Coronary artery (tissue), 2 donors: ENCODE data around the gene SMIM33.
"Not testable (repeated sequence)": the region's sequence is repeated elsewhere in the genome, so short reads cannot be mapped to it uniquely, and the experiment has no call there.

Experiments
- DNase-seq: peaks from one replicate; pipeline ENCODE4 v3.0.0-alpha.2; 2017; ENCODE audit warnings: low spot score
- H3K27ac ChIP-seq, 2 donors: fragments of 200-600 bp; sonication (generic); one replicate each; pipeline ENCODE4 v1.5.1; 2016 to 2019
- H3K4me3 ChIP-seq: fragments of 200-600 bp; sonication (generic); 2 replicates; pipeline ENCODE4 v1.5.1; 2016; ENCODE audit warnings: mild to moderate bottlenecking, moderate library complexity
- TF ChIP-seq, protein P1 (sequence below): fragments of 200-600 bp; sonication (generic); IDR thresholded peaks from one replicate; pipeline ENCODE4 v1.5.1; 2019; ENCODE audit warnings: antibody characterized with exemption

The SMIM33 gene

DNA sequence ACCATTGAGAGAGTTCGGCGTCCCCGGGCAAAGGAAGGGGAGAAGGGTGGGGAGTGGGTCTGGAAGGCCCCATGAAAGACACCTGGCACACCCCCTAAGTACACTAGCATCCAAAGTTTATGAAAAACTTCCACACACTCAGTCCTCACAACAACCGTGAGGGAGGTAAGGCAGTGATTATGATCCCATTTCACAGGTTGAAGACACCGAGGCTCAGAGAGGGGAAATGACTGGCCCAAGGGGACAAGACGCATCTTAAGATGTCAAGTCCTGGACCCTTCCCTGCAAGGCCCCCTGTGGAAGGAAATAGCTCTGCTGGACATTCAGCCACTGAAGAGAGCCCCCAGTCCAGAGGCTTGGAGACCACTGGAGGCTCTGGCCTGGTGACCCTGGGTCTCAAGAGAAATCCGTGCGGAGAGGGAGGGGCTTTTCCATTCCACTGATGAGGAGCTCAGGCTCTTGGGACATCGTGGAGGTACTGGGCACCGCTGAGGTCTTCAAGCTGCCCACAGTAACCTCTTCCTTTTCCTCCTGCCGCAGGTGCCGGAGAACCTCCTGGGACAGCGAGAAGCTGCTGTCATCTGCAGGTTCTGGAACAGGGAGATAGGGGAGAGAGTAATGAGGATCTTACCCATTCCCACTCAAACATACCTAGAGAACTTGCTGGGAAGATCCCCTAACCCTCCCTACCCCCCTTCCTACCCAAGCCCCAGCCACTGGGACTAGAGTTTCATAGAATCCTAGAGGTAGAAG lies 5.2 kb downstream of the SMIM33 start:
- Histone ChIP-seq H3K4me3 (no peak overlapping the region), H3K27ac (peak overlapping the region in 1 of 2 donors; percentile 55)
- no peak for DNase-seq
- TF ChIP-seq, protein P1, sequence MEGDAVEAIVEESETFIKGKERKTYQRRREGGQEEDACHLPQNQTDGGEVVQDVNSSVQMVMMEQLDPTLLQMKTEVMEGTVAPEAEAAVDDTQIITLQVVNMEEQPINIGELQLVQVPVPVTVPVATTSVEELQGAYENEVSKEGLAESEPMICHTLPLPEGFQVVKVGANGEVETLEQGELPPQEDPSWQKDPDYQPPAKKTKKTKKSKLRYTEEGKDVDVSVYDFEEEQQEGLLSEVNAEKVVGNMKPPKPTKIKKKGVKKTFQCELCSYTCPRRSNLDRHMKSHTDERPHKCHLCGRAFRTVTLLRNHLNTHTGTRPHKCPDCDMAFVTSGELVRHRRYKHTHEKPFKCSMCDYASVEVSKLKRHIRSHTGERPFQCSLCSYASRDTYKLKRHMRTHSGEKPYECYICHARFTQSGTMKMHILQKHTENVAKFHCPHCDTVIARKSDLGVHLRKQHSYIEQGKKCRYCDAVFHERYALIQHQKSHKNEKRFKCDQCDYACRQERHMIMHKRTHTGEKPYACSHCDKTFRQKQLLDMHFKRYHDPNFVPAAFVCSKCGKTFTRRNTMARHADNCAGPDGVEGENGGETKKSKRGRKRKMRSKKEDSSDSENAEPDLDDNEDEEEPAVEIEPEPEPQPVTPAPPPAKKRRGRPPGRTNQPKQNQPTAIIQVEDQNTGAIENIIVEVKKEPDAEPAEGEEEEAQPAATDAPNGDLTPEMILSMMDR = no peak

DNA sequence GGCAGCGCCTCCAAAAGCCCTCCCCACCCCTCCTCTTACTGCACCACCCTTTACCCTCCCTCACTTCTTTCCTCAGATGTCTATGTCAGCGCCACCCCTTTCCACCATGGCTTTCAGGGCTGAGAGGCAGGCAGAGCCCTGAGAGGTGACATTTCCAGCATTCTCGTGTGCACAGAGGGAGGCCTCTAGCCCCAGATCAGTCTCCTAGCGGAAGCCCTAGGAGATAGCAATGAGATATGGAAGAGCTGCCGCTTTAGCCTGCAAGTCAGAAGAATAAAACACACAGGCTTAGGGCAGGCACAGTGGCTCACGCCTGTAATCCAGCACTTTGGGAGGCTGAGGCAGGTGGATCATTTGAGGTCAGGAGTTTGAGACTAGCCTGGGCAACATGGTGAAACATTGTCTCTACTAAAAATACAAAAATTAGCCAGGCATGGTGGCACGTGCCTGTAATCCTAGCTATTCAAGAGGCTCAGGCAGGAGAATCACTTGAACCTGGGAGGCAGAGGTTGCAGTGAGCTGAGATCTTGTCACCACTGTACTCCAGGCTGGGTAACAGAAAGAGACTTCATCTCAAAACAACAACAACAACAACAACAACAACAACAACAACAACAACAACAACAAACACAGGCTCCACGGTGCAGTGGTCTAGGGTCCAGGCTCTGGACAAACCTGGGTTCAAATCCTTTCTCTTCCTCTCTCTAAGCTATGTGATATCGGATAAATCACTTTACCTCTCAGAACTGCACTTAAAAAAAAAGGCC lies 8.0 kb downstream of the SMIM33 start:
- not testable (repeated sequence) for H3K4me3 ChIP-seq, DNase-seq
- H3K27ac ChIP-seq = peak overlapping the region; percentile 5 to 15

DNA sequence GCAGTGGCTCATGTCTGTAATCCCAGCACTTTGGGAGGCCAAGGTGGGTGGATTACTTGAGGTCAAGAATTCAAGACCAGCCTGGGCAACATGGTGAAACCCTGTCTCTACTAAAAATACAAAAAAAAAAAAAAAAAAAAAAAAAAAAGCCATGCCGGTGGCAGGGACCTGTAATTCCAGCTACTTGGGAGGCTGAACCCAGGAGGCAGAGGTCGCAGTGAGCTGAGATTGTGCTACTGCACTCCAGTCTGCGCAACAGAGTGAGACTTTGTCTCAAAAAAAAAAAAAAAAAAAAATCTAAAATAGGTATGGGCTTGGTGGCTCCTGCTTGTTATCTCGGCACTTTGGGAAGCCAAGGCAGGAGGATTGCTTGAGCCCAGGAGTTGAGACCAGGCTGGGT lies 8.9 kb downstream of the SMIM33 start:
- not testable (repeated sequence) for DNase-seq, H3K27ac ChIP-seq, H3K4me3 ChIP-seq

DNA sequence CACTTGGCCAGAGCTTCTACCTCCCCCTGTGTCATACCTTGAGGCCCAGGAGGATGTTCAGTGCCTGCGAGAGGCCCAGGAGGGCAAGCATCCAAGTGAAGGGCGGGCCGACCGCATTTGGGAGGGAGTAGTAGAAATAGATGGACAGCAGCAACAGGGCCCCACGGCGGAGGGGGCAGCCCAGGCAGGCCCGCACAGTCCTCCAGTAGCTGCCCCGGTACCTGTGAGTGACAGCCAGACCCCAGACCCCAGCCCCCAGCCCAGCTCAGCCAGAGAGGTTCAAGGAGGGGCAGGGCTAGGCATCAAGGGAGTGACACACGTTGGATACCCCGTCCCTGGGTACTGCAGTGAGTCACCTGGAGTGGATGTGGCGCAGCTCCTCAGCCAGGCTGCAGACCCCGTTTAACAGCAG lies 10.3 kb downstream of the SMIM33 start:
- H3K4me3 ChIP-seq = peak overlapping the region; percentile 82
- H3K27ac ChIP-seq = peak overlapping the region; percentile 87 to 97
- peak; percentile 88 for DNase-seq
- TF ChIP-seq, protein P1 = no peak

DNA sequence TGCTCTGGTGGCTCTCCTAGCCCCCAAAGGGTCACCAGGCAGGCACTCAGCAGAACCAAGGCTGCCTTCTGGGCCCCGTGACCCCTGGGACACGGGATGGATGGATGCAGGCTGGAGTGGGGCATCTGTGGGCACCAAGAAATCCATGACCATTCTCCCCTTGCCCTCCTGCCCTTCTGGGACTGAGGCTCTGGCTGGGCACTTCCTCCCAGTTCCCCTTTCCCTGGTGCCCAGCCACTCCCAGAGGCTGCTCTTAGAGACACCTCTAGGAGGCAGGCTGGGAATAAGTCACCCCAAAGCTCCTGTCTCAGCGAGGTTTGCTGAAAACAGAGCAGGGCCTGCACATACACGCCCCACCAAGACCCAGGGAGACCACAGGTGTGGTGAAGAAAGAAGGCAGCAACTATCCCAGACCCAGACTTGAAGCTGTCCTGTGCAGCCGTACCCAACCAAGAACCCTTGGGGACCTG lies 10.8 kb downstream of the SMIM33 start:
- TF ChIP-seq, protein P1 = no peak
- DNase-seq = no peak

DNA sequence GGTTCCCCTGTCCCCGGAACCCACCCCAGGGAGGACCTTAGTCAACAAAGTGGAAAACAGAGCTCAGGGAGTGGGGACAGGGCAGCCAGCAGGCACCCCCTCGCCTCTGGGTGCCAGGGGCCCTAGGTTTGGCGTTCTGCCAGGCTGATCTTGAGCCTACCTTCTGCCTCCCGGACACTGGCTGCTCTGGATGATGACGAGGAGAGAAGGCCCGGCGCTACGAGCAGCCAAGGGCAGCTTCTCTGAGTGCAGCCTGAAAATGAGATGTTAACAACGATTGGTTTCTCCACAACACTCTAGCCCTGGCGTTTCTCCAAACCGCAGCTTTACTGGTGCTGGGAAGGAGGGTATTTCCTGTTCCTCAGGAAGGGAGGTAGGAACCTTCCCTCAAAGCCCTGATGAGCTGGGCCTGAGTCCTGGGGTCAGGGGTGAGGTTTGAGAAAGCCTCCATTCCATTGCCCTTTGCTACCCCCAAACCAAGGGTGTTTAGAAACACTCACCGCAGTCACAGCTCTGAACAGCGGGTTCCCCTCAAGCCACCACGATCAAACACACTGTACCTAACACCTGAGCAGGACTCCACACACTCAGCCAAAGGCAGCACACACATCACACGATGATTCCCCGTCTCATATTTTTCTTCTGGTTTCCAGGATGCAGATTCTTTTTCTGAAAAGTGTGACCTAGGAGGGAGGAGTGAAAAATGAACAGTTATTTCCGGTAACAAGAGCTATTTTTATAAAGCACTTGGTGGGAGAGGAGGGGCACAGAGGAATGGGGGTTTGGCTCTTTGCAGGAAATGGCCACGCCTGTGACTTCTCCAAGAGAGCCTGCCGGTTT lies 11.5 kb downstream of the SMIM33 start, which contains the start of gene STING1:
TSS of gene STING1 (minus strand) at position 709 of the 840 bp plus-strand sequence. CDS start 1,054 bp downstream, outside the sequence.
- DNase-seq = peak; percentile 90
- H3K27ac ChIP-seq = peak within 1 kb of the TSS; percentile 87 to 97
- TF ChIP-seq, protein P1 = no peak
- peak within 1 kb of the TSS; percentile 82 for H3K4me3 ChIP-seq

More for the DNA sequence above, 10.8 kb downstream of the SMIM33 start:
- peak overlapping the region; percentile 82 for H3K4me3 ChIP-seq
- peak overlapping the region; percentile 87 to 97 for H3K27ac ChIP-seq

DNA sequence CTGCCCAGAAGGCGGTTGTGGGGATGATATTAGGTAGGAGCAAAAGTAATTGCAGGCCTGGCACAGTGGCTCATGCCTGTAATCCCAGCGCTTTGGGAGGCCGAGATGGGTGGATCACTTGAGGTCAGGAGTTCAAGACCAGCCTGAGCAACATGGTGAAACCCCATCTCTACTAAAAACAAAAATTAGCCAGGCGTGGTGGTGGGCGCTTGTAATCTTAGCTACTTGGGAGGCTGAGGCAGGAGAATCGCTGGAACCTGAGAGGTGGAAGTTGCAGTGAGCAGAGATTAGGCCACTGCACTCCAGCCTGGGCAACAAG lies 12.0 kb downstream of the SMIM33 start:
- not testable (repeated sequence) for DNase-seq
- Histone ChIP-seq H3K27ac (peak overlapping the region; percentile 87 to 97), H3K4me3 (peak overlapping the region; percentile 82)

DNA sequence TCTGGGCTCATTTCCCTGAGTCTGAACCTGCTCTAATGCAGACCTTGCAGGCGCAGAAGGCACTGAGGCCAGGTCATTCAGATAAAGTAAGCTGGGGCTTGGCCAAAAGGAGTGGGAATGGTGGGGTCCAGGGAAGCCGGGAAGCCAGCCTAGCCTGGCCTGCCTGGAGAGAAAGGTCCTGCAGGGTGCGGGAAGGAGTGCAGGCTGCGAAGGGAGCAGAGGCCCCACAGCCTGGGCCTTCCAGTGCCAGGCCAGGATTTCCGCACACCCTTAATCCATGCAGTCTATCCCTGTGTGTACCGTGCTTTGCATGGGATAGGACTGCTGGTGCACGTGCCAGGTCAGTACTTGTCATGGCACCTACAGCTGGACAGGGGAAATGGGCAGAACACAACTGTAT lies 15.4 kb downstream of the SMIM33 start:
- no peak for DNase-seq
- Histone ChIP-seq H3K27ac (no peak overlapping the region), H3K4me3 (no peak overlapping the region)
- TF ChIP-seq, protein P1 = no peak
